WERI-Rb-1 (cell line): ENCODE data around the gene ZNF385C.
A peak's percentile ranks its signal among the peaks of the same experiment; 100 is the strongest.

Experiments
- DNase-seq: peaks from one replicate; pipeline ENCODE4 v3.0.0-alpha.2; 2020
- H3K27ac ChIP-seq: fragments of 250-450 bp; sonication (Bioruptor Pico); 2 replicates; pipeline ENCODE4 v1.5.1; 2020; ENCODE audit warnings: mild to moderate bottlenecking, moderate library complexity
- H3K27me3 ChIP-seq: fragments of 250-450 bp; sonication (Bioruptor Pico); 2 replicates; pipeline ENCODE4 v1.5.1; 2021; ENCODE audit warnings: mild to moderate bottlenecking, low read depth, moderate library complexity; ENCODE audit not compliant: insufficient read depth, severe bottlenecking
- H3K36me3 ChIP-seq: fragments of 250-450 bp; sonication (Bioruptor Pico); 2 replicates; pipeline ENCODE4 v1.5.1; 2020; ENCODE audit warnings: mild to moderate bottlenecking, moderate library complexity
- H3K4me3 ChIP-seq: 2 replicates; pipeline ENCODE4 v1.5.1; 2011; ENCODE audit warnings: low read depth, mild to moderate bottlenecking, control low read depth, low read length
- H3K9me3 ChIP-seq: fragments of 250-450 bp; sonication (Bioruptor Pico); 2 replicates; pipeline ENCODE4 v1.5.1; 2021; ENCODE audit warnings: mild to moderate bottlenecking, moderate library complexity; ENCODE audit not compliant: severe bottlenecking
- CTCF ChIP-seq: IDR thresholded peaks from 2 replicates; pipeline ENCODE4 v1.5.1; 2011; ENCODE audit warnings: low read depth, mild to moderate bottlenecking, control low read depth, inconsistent platforms, low read length

ZNF385C gene

GRCh38 chr17:42060231-42060630, 38.0 kb downstream of the ZNF385C start:
- no peaks in the 10 kb centered on the region for H3K36me3 ChIP-seq
- H3K27me3 ChIP-seq: no peaks in the 10 kb centered on the region
- H3K4me3 ChIP-seq: no peak overlapping the region
- H3K27ac ChIP-seq: no peak overlapping the region
- no peak for DNase-seq
- H3K9me3 ChIP-seq: no peaks in the 10 kb centered on the region
- TF ChIP-seq CTCF: no peak

GRCh38 chr17:42059815-42060214, 38.5 kb downstream of the ZNF385C start:
- Histone ChIP-seq H3K27me3 (no peaks in the 10 kb centered on the region), H3K9me3 (no peaks in the 10 kb centered on the region), H3K36me3 (no peaks in the 10 kb centered on the region), H3K27ac (no peak overlapping the region), H3K4me3 (no peak overlapping the region)
- no peak for TF ChIP-seq CTCF
- no peak for DNase-seq

GRCh38 chr17:42058063-42058462, 40.2 kb downstream of the ZNF385C start:
- Histone ChIP-seq H3K4me3 (no peak overlapping the region), H3K36me3 (no peaks in the 10 kb centered on the region), H3K9me3 (no peaks in the 10 kb centered on the region), H3K27me3 (no peaks in the 10 kb centered on the region), H3K27ac (no peak overlapping the region)
- peak; percentile 41 for DNase-seq
- no peak for TF ChIP-seq CTCF

GRCh38 chr17:42056635-42057034, 41.6 kb downstream of the ZNF385C start:
- no peak for TF ChIP-seq CTCF
- DNase-seq: no peak
- no peaks in the 10 kb centered on the region; the same call in 1 of the 2 replicates for H3K36me3 ChIP-seq

GRCh38 chr17:42055496-42055895, 42.8 kb downstream of the ZNF385C start:
- TF ChIP-seq CTCF: no peak
- H3K27me3 ChIP-seq: no peaks in the 10 kb centered on the region
- no peaks in the 10 kb centered on the region; the same call in 1 of the 2 replicates for H3K36me3 ChIP-seq
- no peaks in the 10 kb centered on the region for H3K9me3 ChIP-seq
- H3K27ac ChIP-seq: peak overlapping the region; percentile 17
- H3K4me3 ChIP-seq: no peak overlapping the region
- DNase-seq: peak; percentile 83

More at GRCh38 chr17:42056635-42057034, 41.6 kb downstream of the ZNF385C start:
- H3K27ac ChIP-seq: no peak overlapping the region
- H3K9me3 ChIP-seq: no peaks in the 10 kb centered on the region
- no peak overlapping the region for H3K4me3 ChIP-seq
- no peaks in the 10 kb centered on the region for H3K27me3 ChIP-seq

GRCh38 chr17:42055027-42055426, 43.2 kb downstream of the ZNF385C start:
- H3K9me3 ChIP-seq: no peaks in the 10 kb centered on the region
- DNase-seq: no peak
- H3K36me3 ChIP-seq: no peaks in the 10 kb centered on the region; the same call in 1 of the 2 replicates
- H3K27me3 ChIP-seq: no peaks in the 10 kb centered on the region
- no peak for TF ChIP-seq CTCF
- H3K27ac ChIP-seq: peak overlapping the region; percentile 17
- H3K4me3 ChIP-seq: no peak overlapping the region
